ENCODE measurements around the gene NELL1.
"Not testable (repeated sequence)": the region's sequence is repeated elsewhere in the genome, so short reads cannot be mapped to it uniquely, and the experiment has no call there.

NELL1 gene

GRCh38 chr11:21113876-21114275 lies 444.5 kb downstream of the NELL1 start:
- Histone ChIP-seq H3K9me3 (ENCODE audit: control insufficient read depth in 1 of 2, low read length in 2 of 2) (no peaks in the 10 kb centered on the region), H3K4me1 (ENCODE audit: control insufficient read depth in 1 of 2, insufficient read depth in 2 of 2, low read length in 2 of 2) (no peaks in the 10 kb centered on the region), H3K4me3 (ENCODE audit: low read depth in 1 of 2, low read length in 2 of 2) (no peak overlapping the region), H3K27ac (ENCODE audit: low read length) (no peak overlapping the region), H3K27me3 (ENCODE audit: low read depth, low read length) (no peaks in the 10 kb centered on the region), H3K36me3 (ENCODE audit: control insufficient read depth in 1 of 2, insufficient read depth in 2 of 2, low read length in 2 of 2) (no peaks in the 10 kb centered on the region)

DNA sequence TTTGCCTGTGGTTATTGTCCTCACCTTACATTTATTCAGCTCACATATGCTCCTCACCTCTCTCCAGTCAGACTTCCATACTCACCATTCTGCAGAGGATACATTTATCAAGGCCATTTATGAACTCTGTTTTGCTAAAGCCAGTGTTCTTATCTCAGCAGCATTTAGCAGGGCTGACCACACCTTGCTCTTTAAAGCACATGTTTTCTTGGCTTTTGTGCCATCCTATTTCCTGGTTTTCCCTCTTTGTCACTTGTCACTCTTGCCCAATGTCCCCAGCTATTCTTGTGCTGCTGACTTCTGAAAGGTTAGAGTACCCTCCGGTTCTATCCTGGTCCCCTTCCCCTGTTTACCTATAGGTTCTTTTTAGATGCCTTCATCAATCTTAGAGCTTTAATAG lies 446.6 kb downstream of the NELL1 start:
- no peaks in the 10 kb centered on the region for H3K9me3 ChIP-seq (ENCODE audit: control insufficient read depth in 1 of 2, low read length in 2 of 2)
- no peaks in the 10 kb centered on the region for H3K36me3 ChIP-seq (ENCODE audit: control insufficient read depth in 1 of 2, insufficient read depth in 2 of 2, low read length in 2 of 2)
- H3K27me3 ChIP-seq (ENCODE audit: low read depth, low read length), result no peaks in the 10 kb centered on the region
- no peaks in the 10 kb centered on the region for H3K4me1 ChIP-seq (ENCODE audit: control insufficient read depth in 1 of 2, insufficient read depth in 2 of 2, low read length in 2 of 2)
- H3K4me3 ChIP-seq (ENCODE audit: low read depth in 1 of 2, low read length in 2 of 2), result no peak overlapping the region
- no peak overlapping the region for H3K27ac ChIP-seq (ENCODE audit: low read length)

DNA sequence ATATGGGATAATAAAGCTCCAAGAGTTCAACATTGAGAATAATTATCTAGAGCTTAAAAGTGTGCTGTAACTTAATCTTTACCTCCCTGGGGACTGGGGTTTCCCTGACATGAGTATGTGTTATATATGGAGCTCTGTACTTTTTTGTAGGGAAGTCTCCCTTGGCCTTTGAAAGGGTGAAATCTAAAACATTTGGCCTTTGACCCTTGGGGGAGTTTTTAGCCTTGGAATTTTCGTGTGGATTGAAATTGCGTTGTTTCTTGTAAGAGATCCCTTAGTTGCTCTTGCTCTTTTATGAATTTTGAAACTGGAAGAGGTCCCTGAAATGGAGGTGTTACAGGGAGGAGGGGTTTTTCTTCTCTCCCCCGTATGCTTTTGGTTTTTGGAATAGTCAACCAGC lies 450.0 kb downstream of the NELL1 start:
- no peak overlapping the region for H3K27ac ChIP-seq (ENCODE audit: low read length)
- H3K36me3 ChIP-seq (ENCODE audit: control insufficient read depth in 1 of 2, insufficient read depth in 2 of 2, low read length in 2 of 2), result no peaks in the 10 kb centered on the region
- no peak overlapping the region for H3K4me3 ChIP-seq (ENCODE audit: low read depth in 1 of 2, low read length in 2 of 2)
- no peaks in the 10 kb centered on the region for H3K9me3 ChIP-seq (ENCODE audit: control insufficient read depth in 1 of 2, low read length in 2 of 2)
- no peaks in the 10 kb centered on the region for H3K4me1 ChIP-seq (ENCODE audit: control insufficient read depth in 1 of 2, insufficient read depth in 2 of 2, low read length in 2 of 2)
- no peaks in the 10 kb centered on the region for H3K27me3 ChIP-seq (ENCODE audit: low read depth, low read length)

GRCh38 chr11:21121991-21122390 lies 452.6 kb downstream of the NELL1 start:
- Histone ChIP-seq H3K9me3 (ENCODE audit: control insufficient read depth in 1 of 2, low read length in 2 of 2) (no peaks in the 10 kb centered on the region), H3K27ac (ENCODE audit: low read length) (no peak overlapping the region), H3K4me1 (ENCODE audit: control insufficient read depth in 1 of 2, insufficient read depth in 2 of 2, low read length in 2 of 2) (no peaks in the 10 kb centered on the region), H3K36me3 (ENCODE audit: control insufficient read depth in 1 of 2, insufficient read depth in 2 of 2, low read length in 2 of 2) (no peaks in the 10 kb centered on the region), H3K27me3 (ENCODE audit: low read depth, low read length) (no peaks in the 10 kb centered on the region), H3K4me3 (ENCODE audit: low read depth in 1 of 2, low read length in 2 of 2) (no peak overlapping the region)

GRCh38 chr11:21122523-21122922 lies 453.1 kb downstream of the NELL1 start:
- no peak overlapping the region for H3K4me3 ChIP-seq (ENCODE audit: low read depth in 1 of 2, low read length in 2 of 2)
- H3K27me3 ChIP-seq (ENCODE audit: low read depth, low read length), result no peaks in the 10 kb centered on the region
- no peaks in the 10 kb centered on the region for H3K4me1 ChIP-seq (ENCODE audit: control insufficient read depth in 1 of 2, insufficient read depth in 2 of 2, low read length in 2 of 2)
- no peaks in the 10 kb centered on the region for H3K36me3 ChIP-seq (ENCODE audit: control insufficient read depth in 1 of 2, insufficient read depth in 2 of 2, low read length in 2 of 2)
- H3K9me3 ChIP-seq (ENCODE audit: control insufficient read depth in 1 of 2, low read length in 2 of 2), result no peaks in the 10 kb centered on the region
- no peak overlapping the region for H3K27ac ChIP-seq (ENCODE audit: low read length)

DNA sequence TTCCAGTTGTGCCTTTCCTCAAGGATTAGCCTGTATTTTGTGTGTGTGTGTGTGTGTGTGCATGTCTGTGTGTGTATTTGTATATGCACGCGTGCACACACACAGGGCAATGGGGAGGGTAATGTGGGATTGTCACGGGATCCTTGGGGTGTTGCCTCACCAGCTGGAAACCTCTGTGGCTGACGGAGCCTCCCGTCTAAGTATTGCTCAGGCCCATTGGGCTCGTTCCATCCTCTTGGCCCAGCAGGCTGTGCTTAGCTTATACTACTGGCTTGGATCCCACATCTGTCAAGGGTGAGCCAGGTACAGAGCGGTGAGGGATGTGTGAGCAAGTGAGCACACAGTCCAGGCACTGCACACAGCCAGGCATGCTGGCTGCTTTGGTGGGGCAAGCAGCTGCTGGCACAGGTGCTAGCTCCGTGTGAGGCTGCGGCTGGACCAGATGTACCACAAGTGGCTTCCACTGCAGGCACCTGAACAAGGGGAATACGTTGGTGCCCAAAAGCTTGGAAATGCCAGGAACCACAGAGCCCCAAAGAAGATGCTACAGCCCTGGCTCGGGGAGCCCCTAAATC lies 462.8 kb downstream of the NELL1 start:
- H3K27ac ChIP-seq (ENCODE audit: low read length), result no peak overlapping the region
- no peaks in the 10 kb centered on the region for H3K4me1 ChIP-seq (ENCODE audit: control insufficient read depth in 1 of 2, insufficient read depth in 2 of 2, low read length in 2 of 2)
- H3K9me3 ChIP-seq (ENCODE audit: control insufficient read depth in 1 of 2, low read length in 2 of 2), result no peaks in the 10 kb centered on the region
- no peaks in the 10 kb centered on the region for H3K27me3 ChIP-seq (ENCODE audit: low read depth, low read length)
- no peaks in the 10 kb centered on the region for H3K36me3 ChIP-seq (ENCODE audit: control insufficient read depth in 1 of 2, insufficient read depth in 2 of 2, low read length in 2 of 2)
- H3K4me3 ChIP-seq (ENCODE audit: low read depth in 1 of 2, low read length in 2 of 2), result no peak overlapping the region

DNA sequence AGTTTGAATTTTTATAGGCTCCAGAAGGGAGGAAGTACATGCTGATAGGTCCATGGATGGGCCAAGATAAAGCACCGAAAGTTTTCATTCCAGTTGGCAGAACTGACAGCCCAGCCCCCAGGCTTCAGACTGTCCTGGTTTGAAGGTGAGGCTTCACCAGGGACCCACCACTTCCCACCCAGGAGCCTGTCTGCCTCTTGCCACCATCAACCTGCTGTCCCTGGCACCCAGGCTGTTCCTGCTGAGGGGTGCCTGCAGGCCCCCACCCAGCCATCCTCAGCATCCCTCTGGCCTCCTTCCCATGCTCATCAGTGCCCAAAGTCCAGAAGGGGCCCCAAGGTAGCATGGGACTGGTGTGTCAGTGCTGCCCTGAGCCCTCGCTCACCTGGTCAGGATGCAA lies 463.9 kb downstream of the NELL1 start:
- no peaks in the 10 kb centered on the region for H3K27me3 ChIP-seq (ENCODE audit: low read depth, low read length)

GRCh38 chr11:21133722-21134121 lies 464.3 kb downstream of the NELL1 start:
- no peak overlapping the region for H3K4me3 ChIP-seq (ENCODE audit: low read depth in 1 of 2, low read length in 2 of 2)
- no peak overlapping the region for H3K27ac ChIP-seq (ENCODE audit: low read length)
- H3K36me3 ChIP-seq (ENCODE audit: control insufficient read depth in 1 of 2, insufficient read depth in 2 of 2, low read length in 2 of 2), result no peaks in the 10 kb centered on the region
- no peaks in the 10 kb centered on the region for H3K27me3 ChIP-seq (ENCODE audit: low read depth, low read length)
- no peaks in the 10 kb centered on the region for H3K9me3 ChIP-seq (ENCODE audit: control insufficient read depth in 1 of 2, low read length in 2 of 2)
- no peaks in the 10 kb centered on the region for H3K4me1 ChIP-seq (ENCODE audit: control insufficient read depth in 1 of 2, insufficient read depth in 2 of 2, low read length in 2 of 2)

More for the DNA sequence above, 463.9 kb downstream of the NELL1 start:
- H3K27ac ChIP-seq (ENCODE audit: low read length), result no peak overlapping the region
- no peak overlapping the region for H3K4me3 ChIP-seq (ENCODE audit: low read depth in 1 of 2, low read length in 2 of 2)
- H3K36me3 ChIP-seq (ENCODE audit: control insufficient read depth in 1 of 2, insufficient read depth in 2 of 2, low read length in 2 of 2), result no peaks in the 10 kb centered on the region
- no peaks in the 10 kb centered on the region for H3K4me1 ChIP-seq (ENCODE audit: control insufficient read depth in 1 of 2, insufficient read depth in 2 of 2, low read length in 2 of 2)
- H3K9me3 ChIP-seq (ENCODE audit: control insufficient read depth in 1 of 2, low read length in 2 of 2), result no peaks in the 10 kb centered on the region

DNA sequence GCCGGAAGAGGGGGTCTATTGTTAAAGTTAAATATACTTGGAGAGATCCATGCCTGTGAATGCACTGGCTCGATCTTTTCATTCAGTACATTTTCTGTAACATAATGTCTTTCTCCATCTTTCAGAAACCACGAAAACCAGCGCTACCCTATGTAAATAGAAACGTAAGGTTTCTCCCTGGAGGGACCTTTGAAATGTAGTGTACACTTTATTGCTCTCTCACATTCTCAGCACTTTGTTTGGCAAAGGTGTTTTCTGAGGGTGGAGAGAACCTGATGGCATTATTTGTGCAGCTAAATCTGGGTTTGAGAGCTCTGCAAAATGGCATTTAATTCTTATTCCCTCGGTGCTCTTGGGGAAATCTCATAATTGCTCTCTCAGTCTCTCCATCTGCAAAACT lies 468.4 kb downstream of the NELL1 start:
- no peak overlapping the region for H3K4me3 ChIP-seq (ENCODE audit: low read depth in 1 of 2, low read length in 2 of 2)
- H3K27me3 ChIP-seq (ENCODE audit: low read depth, low read length), result no peaks in the 10 kb centered on the region
- H3K27ac ChIP-seq (ENCODE audit: low read length), result no peak overlapping the region
- H3K36me3 ChIP-seq (ENCODE audit: control insufficient read depth in 1 of 2, insufficient read depth in 2 of 2, low read length in 2 of 2), result no peaks in the 10 kb centered on the region
- no peaks in the 10 kb centered on the region for H3K4me1 ChIP-seq (ENCODE audit: control insufficient read depth in 1 of 2, insufficient read depth in 2 of 2, low read length in 2 of 2)
- no peaks in the 10 kb centered on the region for H3K9me3 ChIP-seq (ENCODE audit: control insufficient read depth in 1 of 2, low read length in 2 of 2)

GRCh38 chr11:21141557-21141956 lies 472.2 kb downstream of the NELL1 start:
- not testable (repeated sequence) for H3K27me3 ChIP-seq (ENCODE audit: low read depth, low read length); H3K27ac ChIP-seq (ENCODE audit: low read length); H3K4me1 ChIP-seq (ENCODE audit: control insufficient read depth in 1 of 2, insufficient read depth in 2 of 2, low read length in 2 of 2); H3K9me3 ChIP-seq (ENCODE audit: control insufficient read depth in 1 of 2, low read length in 2 of 2); H3K4me3 ChIP-seq (ENCODE audit: low read depth in 1 of 2, low read length in 2 of 2); H3K36me3 ChIP-seq (ENCODE audit: control insufficient read depth in 1 of 2, insufficient read depth in 2 of 2, low read length in 2 of 2)

DNA sequence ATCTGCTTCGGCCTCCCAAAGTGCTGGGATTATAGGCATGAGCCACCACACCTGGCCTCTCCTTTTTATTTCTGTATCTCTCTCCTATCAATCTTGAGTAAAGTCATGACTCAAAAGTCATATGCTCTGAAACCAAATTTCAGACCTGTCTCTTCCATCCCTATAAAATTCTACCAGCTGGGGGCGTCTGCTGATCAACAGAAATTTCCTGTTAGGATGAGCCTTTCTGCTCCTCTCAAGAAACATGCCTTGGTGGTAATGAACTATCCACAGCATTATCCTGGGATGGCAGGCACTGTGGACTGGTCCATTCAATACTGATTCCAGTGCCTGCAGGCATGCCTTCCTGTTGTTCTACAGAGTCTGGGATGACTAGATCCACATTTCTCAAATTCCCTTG lies 472.6 kb downstream of the NELL1 start:
- Histone ChIP-seq H3K9me3 (ENCODE audit: control insufficient read depth in 1 of 2, low read length in 2 of 2) (no peaks in the 10 kb centered on the region), H3K4me3 (ENCODE audit: low read depth in 1 of 2, low read length in 2 of 2) (no peak overlapping the region), H3K36me3 (ENCODE audit: control insufficient read depth in 1 of 2, insufficient read depth in 2 of 2, low read length in 2 of 2) (no peaks in the 10 kb centered on the region), H3K4me1 (ENCODE audit: control insufficient read depth in 1 of 2, insufficient read depth in 2 of 2, low read length in 2 of 2) (no peaks in the 10 kb centered on the region), H3K27ac (ENCODE audit: low read length) (no peak overlapping the region), H3K27me3 (ENCODE audit: low read depth, low read length) (no peaks in the 10 kb centered on the region)

DNA sequence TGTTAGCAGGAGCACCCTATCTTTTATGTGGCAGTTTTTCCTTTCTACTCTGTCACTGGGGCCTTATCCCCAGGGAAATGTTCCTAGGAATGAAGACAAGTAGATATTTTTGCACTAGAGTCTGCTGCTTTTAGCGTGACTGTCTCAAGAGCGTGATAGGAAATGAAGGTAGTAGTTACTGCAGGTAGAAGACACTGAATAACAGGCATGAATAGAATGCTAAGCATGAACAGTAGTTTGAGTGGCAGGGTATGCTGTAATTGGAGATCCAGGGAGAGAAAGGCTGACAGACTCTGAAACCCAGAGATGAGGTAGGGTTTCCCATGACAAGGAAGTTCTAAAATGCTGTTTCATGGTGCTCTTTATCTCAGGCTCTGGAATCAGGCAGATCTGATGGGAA lies 475.1 kb downstream of the NELL1 start:
- H3K27ac ChIP-seq (ENCODE audit: low read length), result no peak overlapping the region
- H3K36me3 ChIP-seq (ENCODE audit: control insufficient read depth in 1 of 2, insufficient read depth in 2 of 2, low read length in 2 of 2), result no peaks in the 10 kb centered on the region
- H3K4me3 ChIP-seq (ENCODE audit: low read depth in 1 of 2, low read length in 2 of 2), result no peak overlapping the region
- H3K27me3 ChIP-seq (ENCODE audit: low read depth, low read length), result no peaks in the 10 kb centered on the region
- H3K9me3 ChIP-seq (ENCODE audit: control insufficient read depth in 1 of 2, low read length in 2 of 2), result no peaks in the 10 kb centered on the region
- no peaks in the 10 kb centered on the region for H3K4me1 ChIP-seq (ENCODE audit: control insufficient read depth in 1 of 2, insufficient read depth in 2 of 2, low read length in 2 of 2)

Data from muscle layer of duodenum (tissue), 2 donors.